ENCODE results near the gene CRBN.

CRBN gene

DNA sequence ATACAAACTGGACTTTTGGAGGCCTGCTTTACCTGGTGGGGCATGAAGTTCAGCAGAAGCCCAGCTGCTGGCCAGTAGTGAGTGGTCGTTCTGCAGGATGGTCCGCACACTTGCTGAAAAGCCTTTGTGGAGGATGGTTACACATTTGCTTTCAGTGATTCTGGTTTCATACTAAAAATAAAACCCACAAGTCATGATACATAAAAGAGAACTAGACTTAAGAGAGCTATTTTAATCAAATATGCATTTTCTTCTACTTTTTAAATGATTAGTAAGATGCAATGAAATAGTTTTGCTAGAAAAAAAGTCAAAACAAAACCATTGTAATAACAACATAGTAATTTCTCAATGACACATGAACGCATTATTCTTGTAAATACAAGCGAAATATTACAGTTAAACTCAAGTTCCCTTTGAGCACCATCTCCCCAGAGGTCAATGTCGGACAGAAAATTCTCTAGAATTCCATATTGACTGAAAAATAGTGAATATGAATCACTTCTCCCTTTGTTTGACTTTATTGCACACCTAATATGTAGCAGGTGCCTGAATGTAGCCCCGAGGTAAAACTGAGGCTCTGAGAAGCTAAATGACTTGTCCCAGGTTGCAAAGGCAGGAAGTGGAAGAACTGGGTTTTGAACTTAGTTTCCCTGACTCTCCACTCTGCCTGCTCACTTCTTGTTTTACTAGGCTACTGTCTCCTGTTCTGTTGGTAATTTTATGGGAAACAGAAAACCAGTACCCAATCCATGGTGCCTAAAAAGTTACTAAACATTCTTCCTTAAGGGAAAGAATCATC, 77.6 kb downstream of the CRBN start:
- TF ChIP-seq SNAI2 (CRISPR knock-in tag; IDR thresholded peaks at IDR 0.05) (no peak), ZFP3 (CRISPR knock-in tag; IDR thresholded peaks at IDR 0.05) (no peak), PPARA (CRISPR knock-in tag; IDR thresholded peaks at IDR 0.05; ENCODE audit: borderline replicate concordance) (no peak)
- ATAC-seq, result no peak
